Measurements from ENCODE around the gene KCNK5.

- TF ChIP-seq POLR2A (IDR thresholded peaks at IDR 0.05; ENCODE audit: low read length) (no peak), CTCF (IDR thresholded peaks at IDR 0.05) (no peak), RNF2 (IDR thresholded peaks at IDR 0.05; ENCODE audit: borderline replicate concordance, low read depth) (no peak), REST (IDR thresholded peaks at IDR 0.05) (no peak), RAD21 (conservative IDR thresholded peaks at IDR 0.05 in 1 of 2, IDR thresholded peaks at IDR 0.05 in 1 of 2) (no peak), CBX8 (IDR thresholded peaks at IDR 0.05) (no peak), CEBPB (IDR thresholded peaks at IDR 0.05) (no peak), HOXB13 (CRISPR knock-in tag; IDR thresholded peaks at IDR 0.05; ENCODE audit: low read depth) (no peak), EP300 (IDR thresholded peaks at IDR 0.05) (no peak), MYC (IDR thresholded peaks at IDR 0.05; ENCODE audit: borderline replicate concordance, low read length) (no peak), EHMT2 (IDR thresholded peaks at IDR 0.05; ENCODE audit: low read depth) (no peak), SMC3 (IDR thresholded peaks at IDR 0.05) (no peak), CBX2 (IDR thresholded peaks at IDR 0.05; ENCODE audit: borderline replicate concordance, low read depth) (no peak)
Measured at GRCh38 chr6:39173270-39173669, 56.0 kb downstream of the KCNK5 start.
